ENCODE data around the gene CAMKK1.

CAMKK1 gene

GRCh38 chr17:3812771-3813170, 80.1 kb downstream of the CAMKK1 start:
- no peak for DNase-seq (ENCODE audit: low read depth in 2 of 2)

GRCh38 chr17:3812284-3812683, 80.6 kb downstream of the CAMKK1 start:
- DNase-seq (ENCODE audit: low read depth in 2 of 2), result no peak
